GM21360 (cell line): ENCODE results near the gene KLF13.

Source experiments
- ATAC-seq: cut with Tn5 transposase; IDR thresholded peaks from one replicate; pipeline ENCODE4 v1.9.1; 2021; ENCODE audit warnings: mild to moderate bottlenecking, moderate library complexity; ENCODE audit not compliant: unreplicated experiment

Gene KLF13

DNA sequence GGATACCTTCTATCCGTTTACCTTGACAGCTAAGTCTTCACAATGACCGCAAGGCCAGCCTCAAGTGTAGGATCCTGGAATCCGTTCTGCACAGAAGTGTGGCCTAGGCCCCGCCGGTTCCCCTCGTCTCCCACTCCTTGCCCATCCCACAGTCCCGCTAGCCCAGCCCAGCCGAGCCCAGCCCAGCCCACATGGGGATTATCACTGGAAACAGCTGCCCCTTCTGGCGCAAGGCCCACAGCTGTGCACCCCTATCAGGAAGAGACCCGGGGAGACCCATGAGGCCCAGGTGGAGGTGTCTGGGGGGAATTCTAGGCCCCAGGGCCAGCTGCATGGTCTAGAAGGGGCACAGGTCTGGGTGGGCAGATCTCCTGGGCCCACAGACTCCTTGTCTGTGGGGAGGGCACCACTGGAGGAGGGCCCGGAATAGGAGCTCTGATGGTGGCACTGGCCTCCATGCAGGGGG lies 27.9 kb upstream of the KLF13 start:
- no peak for ATAC-seq

DNA sequence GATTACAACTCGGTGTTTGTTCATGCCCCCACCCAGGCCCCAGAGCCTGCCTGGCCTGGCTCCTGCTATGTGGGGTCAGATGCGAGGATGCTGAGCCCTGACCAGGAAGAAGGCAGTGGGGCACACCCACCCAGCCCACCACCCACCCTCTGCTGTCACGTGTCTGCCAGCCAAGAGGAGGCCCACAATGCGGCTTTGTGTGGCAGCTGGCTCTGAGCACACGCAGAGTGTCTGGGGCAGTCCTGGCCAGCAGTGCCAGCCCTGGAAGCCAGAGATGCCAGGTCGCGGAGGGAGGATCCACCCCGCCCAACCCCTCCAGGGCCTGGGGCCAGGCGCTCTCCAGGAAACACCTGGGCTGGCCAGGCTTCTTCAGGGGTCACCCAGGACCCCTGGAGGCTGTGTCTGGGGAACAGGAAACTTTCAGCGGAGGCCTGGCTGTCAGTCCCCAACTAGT lies 26.4 kb upstream of the KLF13 start:
- ATAC-seq = no peak

DNA sequence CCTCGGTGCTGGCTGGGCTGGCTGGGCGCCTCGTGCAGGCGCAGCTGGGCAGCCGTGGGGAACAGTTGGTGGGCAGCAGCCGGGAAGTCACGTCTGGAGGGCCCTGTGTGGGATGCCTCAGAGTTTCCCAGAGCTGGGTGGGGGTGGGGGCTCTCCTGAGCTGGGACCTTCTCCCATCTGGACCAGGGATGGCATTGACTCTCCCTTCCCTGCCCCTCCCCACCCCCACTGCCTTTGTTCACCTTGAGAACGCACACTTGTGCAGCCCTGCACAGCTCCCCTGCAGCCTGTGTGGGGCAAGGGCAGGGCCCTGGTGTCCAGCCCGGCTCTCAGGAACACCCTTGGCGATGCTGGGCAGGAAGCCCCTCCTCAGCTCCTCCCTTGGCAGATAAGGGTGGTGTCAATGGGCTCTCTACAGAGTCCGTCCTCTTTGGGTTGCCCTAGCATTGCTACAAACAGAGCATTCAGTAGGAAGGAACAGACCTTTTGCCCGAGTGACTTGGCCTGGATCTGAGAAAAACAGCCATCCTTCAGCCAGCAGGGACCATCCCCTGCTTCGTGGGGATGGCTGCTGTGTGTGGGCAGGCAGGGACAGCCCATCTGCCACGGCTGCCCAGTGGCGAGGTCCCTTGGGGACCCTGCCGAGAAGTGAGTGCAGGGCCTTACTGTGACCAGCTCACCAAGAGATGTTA lies 25.5 kb upstream of the KLF13 start:
- no peak for ATAC-seq

DNA sequence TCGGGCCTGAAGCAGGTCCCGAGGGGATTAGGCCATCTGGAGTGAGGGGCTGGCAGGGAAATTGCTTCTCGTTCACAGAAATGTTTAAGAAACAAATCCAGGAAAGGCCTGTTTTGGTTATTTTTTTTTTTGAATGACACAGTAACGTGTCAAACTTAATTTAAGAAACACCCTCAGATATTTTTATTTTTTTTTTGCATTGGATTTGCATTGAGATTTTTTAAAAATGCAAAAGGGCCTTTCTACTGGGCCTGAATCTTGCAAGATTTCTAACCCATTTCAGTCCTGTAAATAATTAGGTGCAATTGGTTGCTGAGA lies 25.0 kb upstream of the KLF13 start:
- no peak for ATAC-seq

DNA sequence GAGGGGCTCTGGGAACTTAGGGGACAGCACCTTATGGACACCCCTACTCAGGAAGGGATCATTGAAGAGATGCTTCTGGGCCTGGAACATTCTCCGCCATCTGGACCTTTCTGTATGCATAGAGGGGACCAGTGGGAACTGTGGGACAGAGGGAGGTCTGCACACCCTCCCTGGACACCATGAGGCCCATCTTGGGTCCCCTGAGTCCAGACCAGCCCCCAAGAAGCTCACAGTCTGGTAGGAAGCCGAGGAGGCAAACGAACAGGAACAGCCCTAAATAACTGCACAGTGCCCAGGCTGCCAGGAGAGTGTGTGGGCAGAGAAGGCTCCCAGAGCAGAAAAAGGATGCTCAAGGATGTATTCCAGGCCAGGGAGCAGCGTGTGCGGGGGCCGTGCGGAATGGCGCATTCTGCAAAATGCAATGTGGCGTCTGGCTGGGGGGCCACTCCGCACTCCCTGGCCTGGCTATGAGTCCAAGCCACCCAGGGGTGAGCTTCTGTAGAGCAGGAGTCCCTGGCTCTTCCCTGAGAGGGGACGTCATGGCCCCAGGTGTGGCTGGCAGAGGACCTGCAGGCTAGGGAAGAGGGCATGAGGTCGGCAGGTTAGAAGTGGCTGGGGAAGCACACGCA lies 24.5 kb upstream of the KLF13 start:
- ATAC-seq = no peak

DNA sequence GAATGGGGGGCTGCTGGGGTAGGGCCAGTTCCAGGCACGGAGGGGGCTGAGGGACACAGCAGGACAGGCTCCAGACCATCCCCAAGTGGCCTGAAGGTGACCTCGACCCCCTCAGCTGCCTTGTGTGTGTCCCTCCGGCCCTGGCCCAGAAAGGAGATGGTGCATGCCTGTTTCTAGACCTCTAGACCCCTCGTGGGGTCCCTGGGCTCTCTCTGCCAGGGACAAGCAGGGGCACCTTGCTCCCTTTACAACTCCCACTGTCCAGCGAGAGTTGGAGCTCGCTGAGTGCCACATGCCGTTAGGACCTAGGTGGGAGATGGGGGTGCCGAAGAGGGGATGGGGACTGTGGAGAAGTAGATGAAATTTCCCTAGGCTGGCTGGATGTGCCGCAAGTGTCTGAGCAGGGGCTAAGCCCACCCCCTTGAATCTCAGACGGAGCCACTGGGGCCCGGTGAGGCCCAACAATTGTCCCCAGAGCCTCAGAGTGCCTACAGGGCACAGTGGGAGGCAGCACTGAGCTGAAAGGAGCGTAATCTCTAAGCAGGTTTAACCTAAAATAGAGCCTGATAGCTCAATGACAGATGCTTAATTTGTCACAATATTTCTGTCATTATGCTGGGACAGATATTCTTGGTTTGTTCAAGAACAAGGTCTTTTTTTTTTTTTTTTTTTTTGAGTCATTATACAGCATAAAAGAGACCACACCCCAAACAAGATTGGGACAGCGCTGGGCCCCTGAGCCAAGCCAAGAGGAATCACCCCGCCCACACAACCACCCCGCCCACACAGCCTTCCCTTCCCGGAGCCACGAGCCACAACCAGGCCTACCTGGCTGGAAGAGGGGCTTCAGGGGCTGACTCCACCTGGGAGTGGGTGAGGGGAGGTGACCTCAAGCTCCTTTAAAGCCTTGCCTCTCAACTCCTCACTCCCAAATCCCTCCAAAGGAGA lies 23.6 kb upstream of the KLF13 start:
- no peak for ATAC-seq

DNA sequence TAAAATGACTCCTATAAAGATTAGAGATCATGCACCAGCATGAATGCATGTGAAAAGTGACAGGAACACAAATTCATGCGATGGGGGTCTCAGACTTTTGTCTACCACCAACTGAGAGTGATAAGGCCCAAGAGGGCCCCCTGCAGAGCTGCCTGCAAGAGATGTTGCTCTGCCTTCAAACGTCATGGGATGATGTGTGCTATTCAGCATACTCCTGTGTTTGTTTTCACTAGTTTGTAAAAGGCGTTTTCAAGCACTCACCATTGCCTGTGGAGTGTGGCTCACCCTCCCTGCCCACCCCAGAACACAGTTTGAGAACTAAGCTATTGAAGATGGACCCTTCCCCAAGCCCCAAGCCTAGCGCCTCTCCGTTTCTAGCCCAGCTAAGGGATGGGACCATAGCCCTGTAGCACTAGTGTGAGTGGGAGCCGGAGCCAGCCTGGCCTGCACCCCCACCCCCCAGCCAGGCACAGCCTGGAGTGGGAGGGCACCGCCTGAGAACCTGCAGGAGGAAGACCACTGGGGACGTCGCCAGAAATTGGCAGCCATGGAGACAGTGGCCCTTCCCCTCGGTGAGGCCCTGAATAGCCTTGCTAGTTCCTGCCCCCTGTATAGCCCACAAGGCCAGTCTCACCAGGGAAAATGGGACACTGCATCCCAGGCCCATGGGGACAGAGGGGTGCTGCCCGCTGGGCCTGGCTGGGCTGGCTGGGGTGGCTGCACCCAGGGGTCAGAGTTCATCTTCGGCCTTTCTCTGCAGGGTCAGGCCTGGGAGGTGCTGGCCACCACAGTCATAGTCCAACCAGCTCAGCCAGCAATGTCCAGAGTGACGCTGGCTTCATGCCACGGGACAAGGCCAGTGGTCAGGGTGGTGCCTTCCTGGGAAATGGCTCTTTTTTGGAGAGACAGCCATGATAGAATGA lies 22.6 kb upstream of the KLF13 start:
- no peak for ATAC-seq

DNA sequence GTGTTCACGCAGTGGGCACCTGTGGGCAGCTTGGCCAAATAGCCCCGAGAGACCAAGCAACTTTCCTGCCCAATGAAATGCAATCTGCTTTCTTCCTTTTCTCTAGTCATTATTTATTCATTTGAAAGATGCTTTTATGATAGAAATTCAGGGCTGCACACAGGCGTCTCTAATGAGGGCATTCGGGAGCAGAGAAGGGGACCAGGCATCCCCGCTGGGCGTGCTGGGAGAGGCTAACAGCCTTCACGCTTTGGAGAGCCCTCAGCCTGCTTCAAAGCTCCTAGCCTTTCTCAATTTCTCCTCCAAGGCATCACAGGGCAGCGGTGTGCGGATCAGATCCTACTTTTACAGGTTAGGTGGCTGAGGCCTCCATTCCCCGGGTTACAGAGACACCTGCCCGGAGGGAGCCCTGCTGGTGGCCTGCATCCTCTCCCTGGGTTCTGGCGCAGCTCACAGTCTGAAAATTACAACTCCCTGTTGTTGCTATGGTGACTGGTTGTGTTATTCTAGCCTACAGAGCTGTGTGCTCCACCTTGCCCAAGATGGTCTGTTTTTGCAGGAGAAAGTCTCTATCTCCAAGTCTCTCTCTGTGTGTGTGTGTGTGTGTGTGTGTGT lies 21.8 kb upstream of the KLF13 start:
- ATAC-seq = no peak

DNA sequence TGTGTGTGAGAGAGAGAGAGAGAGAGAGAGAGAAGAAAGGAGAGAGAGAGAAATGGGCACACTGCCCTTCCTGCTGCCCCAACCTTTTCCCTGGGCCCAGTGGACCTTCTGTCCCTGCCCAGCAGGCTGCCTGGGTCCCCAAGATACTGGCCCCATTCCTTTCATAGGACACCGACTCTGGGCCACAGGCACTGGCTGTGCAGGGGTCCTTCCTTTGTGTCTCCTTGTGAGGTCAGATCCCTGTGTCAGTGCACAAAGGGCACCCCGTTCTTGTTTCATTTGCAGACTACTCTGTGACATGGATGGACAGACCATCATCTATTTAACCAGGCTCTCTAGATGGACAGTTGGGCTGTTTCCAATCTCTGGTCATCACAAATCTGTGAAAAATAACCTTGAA lies 21.3 kb upstream of the KLF13 start:
- no peak for ATAC-seq

DNA sequence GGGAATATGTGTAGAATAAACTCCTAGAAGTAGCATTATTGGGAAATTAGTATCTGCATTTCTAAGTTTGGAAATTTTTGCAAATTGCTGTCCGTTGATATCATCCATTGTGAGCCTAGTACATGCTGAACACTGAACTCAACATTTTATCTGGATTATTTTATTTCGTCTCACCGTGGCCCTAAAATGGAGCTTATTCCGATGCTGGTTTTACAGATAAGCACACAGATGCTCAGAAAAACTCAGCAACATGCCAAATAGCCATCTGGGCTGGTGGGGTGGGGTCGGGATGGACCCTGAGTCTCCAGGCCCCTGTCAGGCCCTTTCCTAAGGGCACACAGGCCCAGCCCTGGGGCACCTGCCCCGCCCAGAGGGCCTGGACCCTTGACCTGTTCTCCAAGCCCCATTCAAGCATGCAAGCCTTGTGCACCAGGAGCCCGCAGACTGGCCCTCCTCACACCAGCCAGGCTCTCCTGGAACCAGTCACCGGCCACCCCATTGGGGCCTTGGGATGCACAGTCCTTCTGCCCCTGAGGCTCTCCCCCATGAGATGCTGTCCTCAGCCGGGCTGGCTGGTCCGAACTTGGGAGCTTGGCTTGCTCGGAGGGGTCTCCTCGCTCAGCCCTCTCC lies 20.7 kb upstream of the KLF13 start:
- ATAC-seq = no peak

DNA sequence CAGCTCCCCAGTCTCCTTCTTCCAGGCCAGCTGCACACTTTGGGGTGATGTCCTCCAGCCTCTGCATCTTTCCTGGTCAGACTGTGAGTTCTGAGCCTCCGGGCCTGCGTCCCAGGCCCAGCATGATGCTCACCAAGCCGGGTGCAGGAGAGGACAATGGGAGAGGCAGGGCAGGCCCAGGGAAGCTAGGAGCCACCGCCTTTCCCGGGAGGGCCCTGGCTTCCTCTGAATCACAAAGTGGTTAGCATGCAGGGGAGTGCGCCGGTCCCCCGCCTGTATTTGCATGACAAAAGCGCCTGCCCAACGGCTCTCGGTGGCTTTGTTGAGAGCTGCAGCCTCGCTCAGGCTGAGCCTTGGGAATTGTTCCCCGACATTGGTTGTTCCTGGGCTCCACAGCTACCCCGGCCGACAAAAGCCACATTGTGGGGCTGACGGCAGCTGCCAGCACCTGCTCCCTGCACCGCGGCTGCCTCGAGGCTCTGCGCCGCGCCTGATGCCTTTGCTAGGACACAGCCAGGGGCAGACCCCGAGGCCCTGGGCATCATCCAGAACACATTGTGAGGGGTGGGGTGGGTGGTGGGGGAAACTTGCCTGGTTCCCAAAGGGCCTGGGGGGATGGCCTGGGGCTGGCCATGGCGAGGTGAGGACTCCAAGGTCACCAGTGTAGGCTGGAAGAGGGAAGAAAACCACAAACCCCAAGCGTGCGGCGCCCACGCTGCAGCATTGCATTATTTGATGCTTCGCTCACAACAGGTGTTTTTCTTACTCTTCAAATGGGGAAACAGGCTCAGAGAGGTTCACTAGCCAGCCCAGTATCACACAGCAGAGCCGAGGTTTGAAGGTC lies 20.0 kb upstream of the KLF13 start:
- no peak for ATAC-seq

DNA sequence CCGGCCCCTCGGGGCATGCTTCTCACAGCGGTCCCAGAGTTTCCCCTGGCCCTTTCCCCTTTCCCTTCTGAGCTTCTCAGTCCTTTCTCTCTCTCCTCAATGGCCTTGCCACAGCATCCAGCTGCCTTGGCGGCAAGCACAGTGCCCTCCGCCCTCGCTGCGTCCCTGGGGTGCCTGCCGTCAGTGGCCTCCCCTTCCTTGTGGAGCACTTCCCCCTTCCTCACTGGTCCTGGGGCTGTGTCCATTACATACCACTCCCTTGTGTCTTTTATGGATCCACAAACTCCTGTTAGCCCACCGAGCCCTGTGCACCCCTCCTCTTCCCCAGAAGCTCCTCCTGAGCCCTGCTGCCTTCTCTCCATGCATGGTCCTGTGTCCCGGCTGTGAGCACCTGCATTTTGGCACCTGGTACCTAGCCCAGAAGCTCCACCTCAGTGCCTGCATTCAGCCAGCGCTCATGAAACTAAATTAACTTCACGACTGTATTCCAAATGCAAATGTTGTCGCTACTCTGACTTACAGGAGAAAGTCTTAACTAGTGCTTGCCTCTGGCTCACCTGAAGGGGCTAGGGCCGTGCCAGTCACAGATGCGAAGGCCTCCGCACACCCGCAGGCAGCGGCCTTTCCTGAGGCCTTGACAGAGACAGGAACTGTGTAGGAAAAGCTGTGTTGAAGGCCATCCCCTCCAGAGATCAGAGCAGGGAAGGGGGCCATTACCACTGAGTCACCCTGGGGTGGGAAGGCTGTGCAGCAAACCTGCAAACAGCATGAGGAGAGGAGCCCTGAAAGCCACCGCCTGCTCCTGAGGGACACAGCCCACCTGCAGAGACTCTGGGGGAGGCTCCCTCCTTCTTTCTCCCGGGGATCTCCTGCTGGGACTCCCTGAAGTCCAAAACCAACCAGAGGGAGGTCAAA lies 19.1 kb upstream of the KLF13 start:
- ATAC-seq = no peak

DNA sequence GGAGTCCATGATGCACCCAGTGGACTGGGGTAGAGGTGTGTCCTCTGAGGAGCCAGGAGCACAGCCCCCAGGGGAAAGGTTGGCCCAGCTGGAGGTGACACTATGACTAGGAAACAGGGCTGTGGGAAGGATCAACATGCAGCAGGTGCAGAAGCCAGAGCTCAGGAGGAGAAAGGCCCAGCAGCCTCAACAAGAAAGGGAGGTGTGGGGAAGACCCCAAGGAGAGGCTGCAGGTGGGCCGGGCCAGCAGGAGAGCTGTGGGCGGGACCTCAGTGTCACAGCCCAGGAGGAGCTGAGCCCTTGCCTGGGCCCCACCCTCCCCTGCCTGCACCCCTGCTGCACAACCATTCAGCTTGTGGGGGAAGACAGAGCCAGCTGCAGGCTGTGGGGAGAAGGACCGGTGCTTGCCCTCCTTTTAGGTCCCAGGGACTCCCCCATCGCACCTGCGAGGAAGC lies 18.4 kb upstream of the KLF13 start:
- no peak for ATAC-seq

DNA sequence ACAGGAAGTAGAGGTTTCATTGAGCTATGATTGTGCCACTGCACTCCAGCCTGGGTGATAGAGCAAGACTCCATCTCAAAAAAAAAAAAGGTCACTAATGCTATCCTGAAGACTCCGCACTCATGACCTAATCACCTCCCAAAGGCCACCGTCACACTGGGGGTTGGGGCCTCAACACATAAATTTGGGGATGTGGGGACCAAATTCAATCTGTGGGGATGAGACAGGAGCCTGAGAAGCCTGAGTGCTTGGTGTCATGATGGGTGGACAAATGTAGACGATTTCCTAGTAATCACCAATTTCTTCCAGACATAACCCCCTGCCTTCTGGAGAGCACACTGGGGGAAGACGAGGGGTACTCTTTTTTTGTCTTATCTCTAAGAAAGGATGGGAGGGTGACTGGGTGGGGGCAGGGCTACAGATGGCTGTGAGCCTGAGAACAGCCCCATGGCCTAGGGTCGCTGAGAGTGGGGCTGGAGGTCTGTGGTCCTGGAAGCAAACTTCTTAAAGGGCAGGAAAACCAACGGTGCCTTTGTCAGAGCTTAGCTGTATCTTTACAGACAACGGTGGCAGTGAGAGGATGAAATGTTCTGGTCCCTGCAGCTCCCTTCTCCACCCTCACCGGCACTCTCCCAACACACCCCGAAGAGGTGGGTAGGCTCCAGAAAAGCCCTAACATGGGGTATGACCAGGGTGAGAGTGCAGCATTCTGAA lies 16.6 kb upstream of the KLF13 start:
- ATAC-seq = no peak

DNA sequence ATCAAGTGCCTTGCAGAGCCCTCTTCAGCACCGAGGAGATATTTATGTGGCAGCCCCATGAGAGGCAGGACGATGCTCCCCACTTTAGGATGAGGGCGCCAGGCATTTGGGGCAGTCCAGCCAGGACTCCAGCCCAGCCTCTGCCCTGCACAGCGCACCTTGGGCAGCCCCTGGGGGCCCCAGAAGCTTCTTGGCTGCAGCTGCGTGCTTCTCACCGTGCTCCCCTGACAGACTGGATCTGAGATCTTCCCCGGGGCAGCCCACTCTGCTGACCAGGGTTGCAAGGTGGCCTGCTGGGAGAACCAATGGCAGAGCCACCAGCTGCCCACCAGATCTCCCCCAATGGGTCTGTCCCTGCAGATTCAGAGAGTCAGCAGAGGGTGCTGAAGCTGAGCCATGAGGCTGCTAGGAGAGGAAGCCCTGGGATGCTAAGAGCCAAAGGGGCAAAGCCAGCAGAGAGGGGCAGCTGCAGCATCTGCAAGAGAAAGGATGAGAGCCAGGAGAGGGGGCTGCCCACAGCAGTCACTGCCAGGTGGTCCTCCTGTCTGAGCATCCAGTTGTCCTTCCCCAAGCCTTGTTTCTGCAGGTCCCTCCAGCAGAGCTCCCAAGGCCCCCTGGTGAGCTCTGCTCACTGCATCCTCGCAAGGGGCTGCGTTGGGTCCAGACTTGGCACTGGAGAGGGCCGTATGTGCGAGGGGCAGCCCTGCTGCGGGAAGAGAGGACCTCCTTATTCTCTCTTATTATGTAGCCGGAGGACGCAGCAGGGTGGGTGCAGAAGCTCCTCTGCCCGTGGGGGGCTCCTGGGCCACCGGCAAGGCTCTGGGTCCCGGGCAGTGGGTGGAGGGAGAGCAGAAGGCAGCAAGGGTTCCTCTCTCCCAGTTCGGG lies 14.7 kb upstream of the KLF13 start:
- ATAC-seq = no peak

DNA sequence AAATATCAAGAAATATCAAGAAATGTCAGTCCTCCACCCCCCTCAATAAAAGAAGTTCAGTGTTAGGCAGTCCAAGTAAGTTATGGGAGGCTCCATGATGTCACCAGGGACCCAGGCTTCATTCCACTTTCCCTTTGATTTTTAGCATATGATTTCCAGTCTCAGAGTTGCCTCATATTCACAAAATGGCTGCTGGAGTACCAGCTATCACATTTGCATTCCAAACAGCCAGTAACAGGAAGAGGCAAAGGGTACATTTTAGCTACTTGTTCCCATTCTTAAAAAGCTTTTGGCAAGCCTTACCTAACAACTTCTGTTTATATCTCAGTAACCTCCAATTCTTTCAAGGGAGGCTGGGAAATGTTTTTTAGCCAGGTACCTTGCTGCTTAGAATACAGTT lies 13.4 kb upstream of the KLF13 start:
- ATAC-seq = no peak
